DMS79 treated with DMSO at 0.1 percent for 48 hours (cell line): Measurements from ENCODE around the gene RARB.

Source experiments
- DNase-seq: peaks from one replicate; lab custom pipeline; 2025; lab: John Stamatoyannopoulos, UW

Gene RARB

GRCh38 chr3:25578059-25578458 is 150.0 kb downstream of the RARB start:
- no peak for DNase-seq

GRCh38 chr3:25580534-25580933 is 152.5 kb downstream of the RARB start:
- no peak for DNase-seq

GRCh38 chr3:25581335-25581734 is 153.3 kb downstream of the RARB start:
- DNase-seq: no peak

GRCh38 chr3:25581823-25582222 is 153.8 kb downstream of the RARB start:
- no peak for DNase-seq

GRCh38 chr3:25582242-25582641 is 154.2 kb downstream of the RARB start:
- DNase-seq: no peak

GRCh38 chr3:25583343-25583742 is 155.3 kb downstream of the RARB start:
- DNase-seq: no peak

- DNase-seq: no peak
Observed at GRCh38 chr3:25584011-25584789, 156.1 kb downstream of the RARB start.

GRCh38 chr3:25585361-25586166 is 157.5 kb downstream of the RARB start:
- DNase-seq: no peak

- no peak for DNase-seq
Observed at GRCh38 chr3:25586167-25586505, 158.1 kb downstream of the RARB start.

GRCh38 chr3:25586553-25586952 is 158.5 kb downstream of the RARB start:
- DNase-seq: no peak

GRCh38 chr3:25587094-25587493 is 159.0 kb downstream of the RARB start:
- no peak for DNase-seq

- DNase-seq: no peak
Observed at GRCh38 chr3:25587526-25587925, 159.5 kb downstream of the RARB start.

GRCh38 chr3:25587975-25588374 is 159.9 kb downstream of the RARB start:
- DNase-seq: no peak

GRCh38 chr3:25588441-25589103 is 160.5 kb downstream of the RARB start:
- DNase-seq: no peak

GRCh38 chr3:25589104-25589782 is 161.2 kb downstream of the RARB start:
- DNase-seq: no peak

GRCh38 chr3:25589783-25590258 is 161.8 kb downstream of the RARB start:
- DNase-seq: no peak

GRCh38 chr3:25592510-25592968 is 164.5 kb downstream of the RARB start:
- DNase-seq: no peak

- no peak for DNase-seq
Observed at GRCh38 chr3:25593001-25593400, 164.9 kb downstream of the RARB start.

GRCh38 chr3:25594007-25594502 is 166.0 kb downstream of the RARB start:
- DNase-seq: peak; percentile 27

- no peak for DNase-seq
Observed at GRCh38 chr3:25597535-25598101, 169.6 kb downstream of the RARB start.

GRCh38 chr3:25603703-25604102 is 175.6 kb downstream of the RARB start:
- no peak for DNase-seq
